Measurements from ENCODE around the gene FBXO28.
A peak's percentile ranks its signal among the peaks of the same experiment; 100 is the strongest.
"Not testable (repeated sequence)": the region's sequence is repeated elsewhere in the genome, so short reads cannot be mapped to it uniquely, and the experiment has no call there.

FBXO28 gene

GRCh38 chr1:224203243-224204016, 89.5 kb downstream of the FBXO28 start:
- Mint-ChIP-seq H3K4me1 (ENCODE audit: low read depth) (peaks cover 28% of the 10 kb centered on the region), H3K4me3 (no peak overlapping the region), H3K27me3 (no peaks in the 10 kb centered on the region), H3K9me3 (no peaks in the 10 kb centered on the region), H3K36me3 (ENCODE audit: low read depth) (no peaks in the 10 kb centered on the region), H3K27ac (peak overlapping the region; percentile 61)

DNA sequence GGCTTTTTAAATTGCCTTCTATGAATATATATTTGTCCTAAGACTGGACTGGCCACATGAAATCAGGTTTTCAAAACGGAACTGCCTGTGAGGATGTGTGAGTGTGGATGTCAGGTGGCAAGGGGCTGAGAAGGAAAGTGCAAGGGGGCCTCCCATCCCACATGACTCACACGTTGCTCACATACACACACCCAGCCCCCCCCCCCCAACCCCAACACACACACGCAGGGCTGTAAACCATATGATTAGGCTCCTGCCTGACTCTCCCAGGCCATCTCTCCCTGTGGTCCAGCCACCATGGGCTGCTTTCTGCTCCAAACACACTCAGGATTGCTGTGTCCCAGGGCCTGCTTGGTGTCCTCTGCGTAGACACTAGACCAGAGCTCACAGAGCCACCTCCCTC, 91.5 kb downstream of the FBXO28 start:
- no peaks in the 10 kb centered on the region for H3K9me3 Mint-ChIP-seq
- H3K4me3 Mint-ChIP-seq: peak overlapping the region; percentile 18
- H3K4me1 Mint-ChIP-seq (ENCODE audit: low read depth): peaks cover 28% of the 10 kb centered on the region
- no peaks in the 10 kb centered on the region for H3K27me3 Mint-ChIP-seq
- no peaks in the 10 kb centered on the region for H3K36me3 Mint-ChIP-seq (ENCODE audit: low read depth)
- H3K27ac Mint-ChIP-seq: peak overlapping the region; percentile 83

- Mint-ChIP-seq H3K4me1 (ENCODE audit: low read depth) (peaks cover 28% of the 10 kb centered on the region), H3K4me3 (peak overlapping the region; percentile 18), H3K27ac (peak overlapping the region; percentile 83)
- not testable (repeated sequence) for H3K9me3 Mint-ChIP-seq; H3K36me3 Mint-ChIP-seq (ENCODE audit: low read depth); H3K27me3 Mint-ChIP-seq
These were observed 92.1 kb downstream of the FBXO28 start for GRCh38 chr1:224205931-224206538.

DNA sequence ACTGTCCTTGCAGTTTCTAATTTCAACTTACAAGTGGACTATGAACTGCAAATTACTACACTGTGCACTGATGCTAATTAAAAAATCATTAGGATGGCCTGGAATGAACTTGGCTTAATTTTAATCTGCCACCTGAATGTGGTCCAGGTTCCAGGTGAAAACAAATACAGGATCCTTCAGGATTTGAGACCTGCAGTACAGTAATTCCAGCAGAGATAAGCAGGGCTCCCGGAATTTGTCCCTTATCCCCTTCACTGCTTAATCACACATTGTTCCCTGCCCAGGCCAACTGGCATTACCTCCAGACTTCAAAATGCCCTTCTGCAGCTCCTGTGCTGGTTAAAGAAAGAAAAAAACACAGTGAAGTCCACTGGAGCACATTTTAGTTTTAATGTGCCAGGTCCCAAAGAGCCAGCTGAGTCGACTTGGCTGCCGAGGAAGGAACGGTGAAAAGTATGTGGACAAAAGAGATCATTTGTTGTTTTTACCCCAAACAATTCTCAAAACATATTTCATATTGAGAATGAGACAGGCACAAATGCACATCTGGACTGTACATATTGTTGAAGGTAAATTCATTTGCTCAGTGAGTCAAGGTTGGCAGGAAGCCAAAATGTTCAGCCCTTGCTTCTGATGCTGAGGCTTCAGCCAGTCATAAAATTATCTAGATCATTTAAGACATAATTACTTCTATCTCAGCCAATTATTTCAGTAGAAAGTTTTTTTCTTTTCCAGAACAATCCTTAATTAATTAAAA, 97.5 kb downstream of the FBXO28 start:
- H3K4me3 Mint-ChIP-seq: no peak overlapping the region
- H3K36me3 Mint-ChIP-seq (ENCODE audit: low read depth): no peaks in the 10 kb centered on the region
- H3K4me1 Mint-ChIP-seq (ENCODE audit: low read depth): no peaks in the 10 kb centered on the region

More for the DNA sequence above, 97.5 kb downstream of the FBXO28 start:
- H3K27me3 Mint-ChIP-seq: no peaks in the 10 kb centered on the region
- H3K9me3 Mint-ChIP-seq: no peaks in the 10 kb centered on the region
- no peak overlapping the region for H3K27ac Mint-ChIP-seq
